Measurements from ENCODE around the gene GPRIN2. TPM values are rescaled to one million over a fixed set of nuclear protein-coding genes. Genes with fewer than 3 reads are reported as not detected.
A peak's percentile ranks its signal among the peaks of the same experiment; 100 is the strongest.
"Not testable (repeated sequence)": the region's sequence is repeated elsewhere in the genome, so short reads cannot be mapped to it uniquely, and the experiment has no call there.

GPRIN2 gene
- polyA plus RNA-seq, 10 donors, result 0.09 to 0.63 (median 0.26) TPM; not detected in 1

DNA sequence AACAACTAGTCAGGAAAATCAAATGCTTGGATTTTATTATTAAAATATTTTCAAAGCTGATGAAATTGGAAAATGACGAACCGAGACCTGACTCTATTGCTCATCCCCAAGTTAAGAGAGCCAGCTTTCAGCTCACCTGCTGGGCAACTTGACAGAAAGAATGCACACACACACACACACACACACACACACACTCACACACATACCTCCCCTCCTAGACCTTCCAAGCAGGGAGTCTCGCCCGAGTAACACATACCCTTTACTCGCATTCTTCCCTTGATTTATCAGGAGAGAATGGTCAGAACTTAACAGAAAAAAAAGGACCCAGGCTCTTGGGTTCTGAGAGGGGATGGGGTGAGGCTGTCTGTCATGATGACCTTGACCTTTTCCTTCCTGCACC is 19.1 kb downstream of the GPRIN2 start:
- no peak for DNase-seq

DNA sequence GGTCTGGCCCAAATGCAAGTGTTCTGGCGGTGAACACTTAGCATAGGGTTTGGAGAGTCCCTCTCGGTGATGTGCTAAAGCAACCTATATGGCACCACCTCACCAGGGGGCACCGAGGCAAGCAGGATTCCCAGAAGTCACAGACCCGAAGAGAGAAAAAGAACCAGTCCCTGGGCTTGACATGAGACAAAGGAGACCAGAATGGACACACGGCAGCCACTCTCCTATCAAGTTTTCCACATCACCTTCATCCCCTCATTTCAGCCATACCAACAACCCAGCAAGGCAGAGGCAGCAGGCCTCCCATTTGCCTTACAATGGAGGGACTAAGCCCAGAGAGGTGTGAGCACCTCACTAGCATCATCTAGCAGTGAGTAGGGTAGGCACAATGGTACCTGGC is 19.7 kb downstream of the GPRIN2 start:
- DNase-seq, result no peak

DNA sequence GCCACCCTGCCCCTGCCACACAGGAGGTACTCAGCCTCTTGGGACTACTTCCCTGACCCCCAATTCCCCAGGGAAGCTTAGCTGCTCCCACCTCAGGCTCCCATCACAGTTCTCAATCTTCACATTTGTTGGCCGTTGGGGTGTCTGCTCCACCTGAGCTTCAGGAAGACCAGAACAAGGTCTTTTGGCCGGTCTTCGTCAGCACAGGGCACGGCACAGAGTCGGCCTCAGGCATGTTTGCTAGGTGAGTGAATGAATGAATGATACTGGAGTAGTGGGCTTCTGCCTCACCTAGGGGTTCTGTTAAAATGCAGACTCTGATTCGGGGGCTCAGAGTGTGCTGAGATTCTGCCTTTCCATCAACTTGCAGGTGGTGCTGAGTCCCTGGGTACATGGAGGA is 20.3 kb downstream of the GPRIN2 start:
- no peak for DNase-seq

DNA sequence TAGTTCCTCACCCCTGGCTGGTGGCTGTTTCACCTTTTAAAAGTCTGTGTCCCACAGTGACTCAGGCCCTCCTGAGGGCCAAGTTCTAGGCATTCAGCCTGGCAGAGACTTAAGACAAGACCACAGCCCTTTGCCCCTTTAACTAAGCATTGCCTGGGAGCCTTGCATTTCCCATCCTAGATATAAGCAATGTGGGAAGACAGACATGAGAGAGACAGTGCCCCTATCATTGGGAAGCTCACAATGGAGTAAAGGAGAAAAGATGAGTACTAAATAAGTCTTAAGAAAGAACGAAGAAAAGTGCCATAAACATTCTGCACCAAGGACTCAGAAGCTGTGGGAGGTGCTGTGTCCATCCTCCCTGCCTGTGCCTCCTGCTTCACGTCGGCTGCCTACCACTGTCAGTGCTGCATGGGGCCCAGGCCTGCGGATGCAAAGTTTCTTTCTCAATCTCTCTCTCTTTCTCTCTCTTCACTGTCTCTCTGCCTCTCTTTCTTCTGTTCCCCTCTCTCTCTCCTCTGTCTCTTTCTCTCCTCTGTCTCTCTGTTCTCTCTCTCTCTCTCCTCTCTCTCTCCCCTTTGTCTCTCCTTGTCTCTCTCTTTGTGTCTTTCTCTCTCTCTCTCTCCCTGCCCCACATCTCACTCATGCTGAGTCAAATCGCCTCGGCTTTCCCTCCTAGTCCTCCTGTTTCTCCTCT is 21.5 kb downstream of the GPRIN2 start:
- DNase-seq, result no peak

DNA sequence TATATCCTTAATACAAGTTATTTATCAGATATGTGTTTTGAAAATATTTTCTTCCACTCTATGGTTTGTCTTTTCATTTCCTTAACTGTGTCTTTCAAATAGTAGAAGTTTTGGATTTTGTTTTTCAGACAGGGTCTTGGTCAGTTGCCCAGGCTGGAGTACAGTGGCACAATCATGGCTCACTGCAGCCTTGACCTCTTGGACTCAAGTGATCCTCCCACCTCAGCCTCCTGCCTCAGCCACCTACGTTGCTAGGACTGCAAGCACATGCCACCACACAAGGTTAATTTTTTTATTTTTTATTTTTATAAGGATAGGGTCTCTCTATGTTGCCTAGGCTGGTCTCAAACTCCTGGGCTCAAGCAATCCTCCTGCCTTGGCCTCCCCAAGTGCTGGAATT is 24.2 kb downstream of the GPRIN2 start:
- DNase-seq, result not testable (repeated sequence)

DNA sequence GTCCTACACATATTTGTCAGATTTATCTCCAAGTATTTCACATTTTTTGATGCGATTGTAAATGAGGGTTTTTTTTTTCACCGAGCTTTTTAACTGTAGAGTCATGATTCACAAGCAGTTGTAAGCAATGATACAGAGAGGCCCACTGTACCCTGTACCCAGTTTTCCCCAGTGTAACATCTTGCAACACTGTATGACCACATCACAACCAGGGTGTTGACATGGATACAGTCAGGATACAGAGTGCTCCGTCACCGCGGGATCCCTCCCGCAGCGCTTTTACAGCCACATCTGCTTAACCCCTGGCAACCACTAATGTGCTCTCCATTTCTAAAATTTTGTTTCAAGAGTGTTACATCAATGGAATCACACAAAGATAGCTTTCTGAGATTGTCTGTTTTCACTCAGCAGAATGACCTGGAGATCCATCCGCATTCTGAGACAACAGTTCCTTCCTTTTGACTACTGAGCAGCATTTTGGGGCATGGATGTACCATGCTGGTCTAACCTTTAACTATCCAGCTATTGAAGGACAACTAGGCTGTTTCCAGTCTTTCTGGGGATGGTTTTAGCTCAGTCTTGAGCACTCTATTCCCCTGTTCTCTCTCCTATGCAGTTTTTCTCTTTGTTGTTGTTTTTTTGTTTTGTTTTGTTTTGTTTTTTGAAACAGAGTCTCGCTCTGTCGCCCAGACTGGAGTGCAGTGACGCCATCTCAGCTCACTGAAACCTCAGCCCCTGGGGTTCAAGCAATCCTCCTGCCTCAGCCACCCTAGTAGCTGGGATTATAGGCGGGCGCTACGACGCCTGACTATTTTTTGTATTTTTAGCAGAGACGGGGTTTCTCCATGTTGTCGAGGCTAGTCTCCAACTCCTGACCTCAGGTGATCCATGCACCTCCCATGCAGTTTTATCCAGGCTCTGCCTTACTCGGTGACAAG is 25.9 kb downstream of the GPRIN2 start:
- DNase-seq, result peak; percentile 69 to 94 (median 84)

DNA sequence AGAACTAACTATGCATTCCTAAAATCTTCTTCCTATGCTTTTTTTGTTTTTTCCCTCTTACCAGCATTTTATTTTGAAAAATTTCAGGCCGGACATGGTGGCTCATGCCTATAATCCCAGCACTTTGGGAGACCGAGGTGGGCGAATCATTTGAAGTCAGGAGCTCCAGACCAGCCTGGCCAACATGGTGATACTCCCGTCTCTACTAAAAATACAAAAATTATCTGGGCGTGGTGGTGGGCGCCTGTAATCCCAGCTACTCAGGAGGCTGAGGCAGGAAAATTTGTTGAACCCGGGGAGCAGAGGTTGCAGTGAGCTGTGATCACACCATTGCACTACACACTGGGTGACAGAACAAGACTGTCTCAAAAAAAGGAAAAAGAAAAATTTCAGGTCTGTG is 26.7 kb downstream of the GPRIN2 start:
- not testable (repeated sequence) for DNase-seq

DNA sequence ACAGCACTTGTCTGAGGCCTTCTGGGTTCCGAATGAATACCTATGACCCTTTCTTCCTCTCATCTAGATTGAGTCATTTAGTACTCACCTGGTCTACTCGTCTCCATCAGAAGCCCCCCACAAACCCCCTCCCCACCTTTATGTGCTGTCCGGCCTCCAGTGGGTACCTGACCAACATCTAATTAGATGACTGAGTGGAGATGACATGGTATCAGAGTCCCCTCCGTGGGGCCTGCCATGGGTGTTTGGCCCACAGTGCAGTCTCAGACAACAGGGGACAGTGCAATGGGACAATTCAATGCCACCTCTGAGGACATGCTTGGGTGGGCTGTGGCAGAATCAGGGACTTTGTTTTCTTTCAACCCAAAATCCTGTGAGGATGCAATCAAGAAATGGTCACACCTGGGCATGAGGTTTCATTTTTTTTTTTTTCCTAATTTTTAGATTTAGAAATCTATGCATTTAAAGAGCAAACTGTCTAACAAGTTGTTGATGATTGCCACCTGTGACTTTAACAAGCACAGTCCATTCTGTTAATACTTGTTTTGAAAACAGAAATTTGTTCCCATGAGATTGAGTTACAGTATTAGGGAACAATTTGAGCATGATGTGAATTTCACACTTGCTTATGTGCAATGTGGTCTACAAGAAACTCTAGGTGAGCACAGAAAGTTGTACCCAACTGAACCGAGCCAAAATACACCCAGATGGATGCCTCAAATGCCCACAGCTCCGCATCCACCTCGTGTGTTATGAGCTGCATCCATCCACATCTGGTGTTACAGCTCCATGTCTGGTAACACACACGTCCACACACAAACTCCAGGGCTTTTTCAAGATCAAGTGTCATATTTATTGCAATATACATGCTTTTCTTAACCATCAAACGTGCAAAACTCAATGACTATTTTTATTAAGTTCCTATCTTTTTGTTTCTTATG is 27.5 kb downstream of the GPRIN2 start:
- DNase-seq, result no peak

DNA sequence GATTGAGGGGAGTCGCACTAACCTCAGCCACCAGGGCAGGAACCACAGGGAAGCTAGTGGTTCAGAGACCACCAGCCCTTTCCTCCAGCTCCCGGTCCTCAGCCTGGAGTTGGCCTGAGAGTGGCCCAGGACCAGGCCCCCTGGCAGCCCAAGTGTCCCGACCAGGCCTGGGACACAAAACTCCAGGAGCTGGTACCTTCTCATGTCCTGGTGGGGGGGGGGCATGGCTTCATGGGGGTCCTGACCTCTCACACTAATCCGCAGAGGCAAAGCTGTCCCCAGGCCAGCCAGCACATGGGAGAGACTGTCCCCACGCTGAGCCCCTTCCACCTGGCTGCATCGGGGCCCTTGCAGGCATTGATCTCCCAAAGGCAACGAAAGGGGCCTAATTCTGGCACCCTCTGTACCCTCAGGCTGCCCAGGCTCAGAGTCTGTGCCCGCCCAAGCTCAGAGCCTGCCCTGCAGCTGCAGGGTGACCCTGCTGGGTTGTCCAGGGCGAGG is 28.2 kb downstream of the GPRIN2 start:
- no peak for DNase-seq

DNA sequence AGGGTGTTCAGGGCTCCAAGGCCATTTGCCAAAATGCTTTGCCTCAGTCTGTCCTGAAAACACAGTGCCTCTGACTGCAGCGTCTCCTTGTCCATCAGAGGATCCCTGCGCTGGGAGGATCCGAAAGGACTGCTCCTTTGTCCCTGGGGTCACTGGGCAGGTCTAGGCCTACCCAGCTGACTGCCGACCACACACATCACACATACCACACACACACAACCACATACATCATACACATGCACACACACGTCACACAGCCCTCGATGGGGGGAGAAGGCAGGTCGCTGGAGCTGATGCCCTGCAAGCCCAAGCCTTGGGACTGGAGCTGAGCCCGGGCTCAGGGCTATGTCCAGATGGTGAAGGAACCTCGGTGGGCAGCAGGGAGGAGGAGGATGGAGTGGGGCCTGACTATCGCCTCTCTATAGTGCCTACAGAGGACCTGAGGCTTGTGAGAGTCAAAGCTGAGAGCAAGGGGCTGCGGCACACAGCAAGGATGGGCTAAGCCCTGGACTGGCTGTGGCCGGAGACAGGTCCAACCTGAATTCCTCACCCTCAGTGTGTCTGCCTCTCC is 29.1 kb downstream of the GPRIN2 start:
- DNase-seq, result no peak

DNA sequence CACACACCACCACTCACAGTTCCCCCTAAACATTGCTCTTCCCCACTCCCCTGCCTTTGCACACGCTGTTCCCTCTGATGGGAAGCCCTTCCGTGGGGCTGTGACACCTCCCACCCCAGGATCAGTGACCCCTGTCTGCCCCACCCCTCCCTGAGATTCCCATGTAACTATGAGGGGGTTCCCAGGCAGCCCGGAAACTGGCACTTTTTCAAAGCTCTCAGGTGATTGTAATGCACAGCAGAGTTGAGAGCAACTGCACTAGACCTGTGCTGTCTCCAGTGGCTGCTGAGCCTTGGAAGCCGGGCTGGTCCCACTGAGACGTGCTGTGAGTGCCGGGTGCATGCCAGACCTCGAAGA is 29.8 kb downstream of the GPRIN2 start:
- DNase-seq, result no peak

DNA sequence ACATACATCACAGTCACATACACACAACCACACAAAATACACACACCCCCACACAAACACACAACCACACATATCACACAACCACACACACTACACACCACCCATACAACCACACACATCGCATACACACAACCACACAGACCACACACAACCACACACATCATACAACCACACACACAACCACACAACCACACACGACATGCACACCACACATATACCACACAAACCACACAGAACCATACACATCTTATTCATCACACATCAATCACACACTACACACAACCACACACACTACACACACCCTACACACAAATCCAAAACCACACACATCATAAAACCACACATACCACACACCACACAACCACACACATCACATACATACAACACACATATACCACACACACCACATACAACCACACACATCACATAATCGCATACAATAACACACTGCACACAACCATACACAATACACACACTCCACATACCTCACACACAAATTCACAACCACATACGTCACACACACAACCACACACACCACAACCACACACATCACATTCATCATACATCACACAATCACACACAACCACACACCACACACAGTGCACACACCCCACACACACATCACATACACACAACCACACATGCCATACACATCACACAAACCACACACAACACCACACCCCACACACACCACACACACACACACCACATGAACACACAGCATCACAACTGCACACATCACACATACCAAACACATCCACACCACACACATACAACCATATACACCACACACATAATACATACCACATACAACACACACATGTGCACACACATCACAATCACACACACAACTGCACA is 30.4 kb downstream of the GPRIN2 start:
- no peak for DNase-seq

DNA sequence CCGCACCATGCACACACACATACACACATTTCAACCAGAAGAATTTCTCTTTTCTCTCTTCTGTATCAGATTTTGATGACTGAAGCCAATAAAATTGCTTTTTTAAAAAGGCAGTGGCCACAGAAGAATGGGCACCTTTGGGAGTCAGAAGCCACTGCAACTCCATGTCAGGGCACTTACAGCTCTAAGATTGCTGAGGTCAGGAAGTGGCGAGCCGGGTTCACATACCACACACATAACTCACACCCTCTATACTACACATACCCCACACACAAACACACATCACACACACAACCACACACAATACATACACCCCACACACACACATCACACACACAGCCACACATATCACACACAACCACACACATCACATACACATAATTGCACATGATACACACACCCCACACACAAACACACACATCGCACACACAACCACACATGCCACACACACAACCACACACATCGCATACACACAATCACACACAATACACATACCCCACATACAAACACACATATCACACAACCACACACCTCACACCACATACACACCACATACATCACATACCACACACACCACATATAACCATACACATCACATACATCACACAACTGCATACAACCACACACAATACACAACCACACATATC is 31.2 kb downstream of the GPRIN2 start:
- DNase-seq, result peak in 1 of 3 donors; percentile 66

DNA sequence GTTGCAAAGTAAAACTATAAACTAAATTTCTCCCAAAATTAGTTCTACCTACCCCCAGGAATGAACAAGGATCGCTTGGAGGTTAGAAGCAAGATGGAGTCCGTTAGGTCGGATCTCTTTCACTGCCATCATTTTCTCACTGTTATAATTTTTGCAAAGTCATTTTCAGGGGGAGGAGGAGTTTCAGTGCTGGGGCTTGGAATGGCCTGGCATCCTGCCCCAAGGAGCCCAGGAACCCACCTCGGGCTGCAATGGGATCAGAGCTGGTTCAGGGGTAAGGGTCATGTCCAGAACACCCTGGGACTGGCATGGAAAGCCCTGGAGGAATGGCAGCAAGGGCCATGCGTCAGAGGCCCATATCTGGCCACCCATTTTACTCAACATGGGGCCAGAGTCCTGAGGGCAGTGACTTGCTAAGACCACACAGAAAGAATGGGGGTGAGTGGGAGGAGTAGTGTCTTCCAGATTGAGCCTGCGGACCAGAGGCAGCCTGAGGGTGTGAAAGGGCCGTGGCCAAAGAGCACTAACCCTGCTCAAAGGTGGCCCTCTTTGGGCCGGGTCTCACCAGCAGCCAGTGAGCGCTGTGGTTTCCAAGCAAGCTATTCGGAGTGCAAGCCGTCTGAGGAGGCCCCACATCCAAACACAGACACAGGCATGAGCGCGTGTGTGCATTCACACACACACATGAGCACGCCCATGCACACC is 31.8 kb downstream of the GPRIN2 start:
- DNase-seq, result no peak

DNA sequence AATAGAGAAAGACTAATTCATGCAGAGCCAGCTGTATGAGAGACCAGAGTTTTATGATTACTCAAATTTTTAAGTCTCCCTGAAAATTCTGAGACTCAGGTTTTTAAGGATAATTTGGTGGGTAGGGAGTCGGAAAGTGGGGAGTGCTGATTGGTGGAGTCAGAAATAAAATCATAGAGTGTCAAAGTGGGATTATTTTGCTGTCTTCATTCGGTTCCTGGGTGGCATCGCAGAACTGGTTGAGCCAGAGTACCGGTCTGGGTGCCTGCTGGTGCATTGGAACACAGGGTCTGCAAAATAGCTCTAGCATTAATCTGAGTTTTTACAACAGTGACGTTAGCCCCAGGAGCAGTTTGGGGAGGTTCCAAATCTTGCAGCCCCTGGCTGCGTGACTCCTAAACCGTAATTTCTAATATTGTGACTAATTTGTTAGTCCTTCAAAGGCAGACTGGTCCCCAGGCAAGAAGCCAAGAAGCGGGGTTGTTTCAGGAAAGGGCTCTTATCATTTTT is 32.4 kb downstream of the GPRIN2 start:
- peak in 1 of 3 donors; percentile 88 for DNase-seq

DNA sequence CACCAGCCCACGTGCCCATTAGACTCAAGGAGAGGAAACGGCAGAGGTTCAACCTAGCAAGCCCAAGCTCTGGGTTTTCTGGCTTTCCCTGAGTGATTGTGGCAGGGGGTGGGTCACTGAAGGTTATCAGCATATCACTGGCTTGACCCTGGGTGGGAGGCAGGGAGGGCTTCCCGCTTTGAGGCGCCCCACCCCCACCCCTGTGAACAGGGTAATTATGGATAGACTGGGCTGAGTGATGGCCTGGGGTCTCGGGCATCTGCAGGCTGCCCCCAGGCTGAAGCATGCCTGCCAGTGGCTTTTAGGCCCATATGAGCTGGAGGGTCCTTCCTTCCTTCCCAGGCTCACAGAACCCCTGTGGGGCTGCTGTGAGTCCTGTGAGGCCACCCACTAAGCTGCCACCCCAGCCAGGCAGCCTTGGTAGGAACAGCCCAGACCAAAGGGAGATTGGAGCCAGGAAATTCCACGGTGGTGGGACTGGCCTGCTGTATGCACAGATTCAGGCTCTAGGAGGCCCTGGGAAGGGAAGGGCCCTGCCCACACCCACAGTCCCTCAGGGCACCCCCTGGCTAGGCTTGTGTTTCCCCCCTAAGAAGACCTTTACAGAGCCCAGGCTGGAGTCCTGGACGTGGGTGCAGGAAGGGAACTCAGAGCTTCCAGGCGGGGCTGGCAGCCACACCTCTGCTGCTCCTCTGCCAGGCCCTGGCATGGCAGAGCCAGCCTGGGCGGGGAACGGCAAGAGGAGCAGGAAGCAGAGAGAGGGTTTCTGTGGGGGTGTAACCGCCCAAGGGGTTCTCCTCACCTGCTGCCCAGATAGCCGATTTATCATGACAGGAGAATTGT is 33.1 kb downstream of the GPRIN2 start:
- DNase-seq, result no peak

DNA sequence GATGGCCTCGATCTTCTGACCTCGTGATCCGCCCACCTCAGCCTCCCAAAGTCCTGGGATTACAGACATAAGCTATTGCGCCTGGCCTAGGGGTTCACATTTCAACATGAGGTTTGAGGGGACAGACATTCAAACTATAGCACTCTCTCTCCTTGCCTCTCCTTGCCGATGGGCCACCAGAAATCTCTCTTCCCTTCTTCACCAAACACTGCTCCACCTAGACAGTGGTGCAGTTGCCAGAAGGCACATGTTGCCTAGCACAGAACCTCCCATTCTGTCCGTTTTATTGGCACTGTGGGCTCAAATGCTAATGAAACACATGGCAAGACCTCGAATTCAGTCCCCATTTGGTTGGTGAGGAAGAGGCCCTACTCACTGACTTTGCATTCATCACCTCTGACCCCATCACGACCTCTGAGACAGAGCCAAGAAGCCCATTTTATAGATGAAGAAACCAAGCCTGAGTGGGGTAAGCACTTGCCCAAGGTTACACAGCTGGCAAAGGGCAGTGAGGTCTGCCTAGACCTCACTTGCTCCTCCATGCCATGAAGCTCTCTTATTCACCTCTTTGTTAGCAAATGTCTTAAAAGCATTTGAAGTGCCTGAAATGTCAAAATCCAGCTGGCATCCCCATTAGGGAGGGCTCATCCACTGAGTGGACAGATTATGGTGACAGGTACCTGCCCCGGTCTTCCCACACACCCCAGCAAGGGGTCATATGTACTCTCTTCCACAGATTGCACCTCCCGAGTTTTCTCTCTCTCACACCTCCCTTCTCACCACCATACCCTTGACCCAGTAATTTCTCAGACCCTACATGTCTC is 34.0 kb downstream of the GPRIN2 start:
- DNase-seq, result no peak

Data from muscle of back (tissue), 11 donors.